SK-N-DZ (cell line): Measurements from ENCODE around the gene GUCY2F. TPM values are rescaled to one million over a fixed set of nuclear protein-coding genes. Genes with fewer than 3 reads are reported as not detected.

Source experiments
- DNase-seq: peaks from one replicate; pipeline ENCODE4 v3.0.0-alpha.2; 2015; ENCODE audit warnings: low spot score
- polyA plus RNA-seq, 2 experiments: library from polyadenylated mRNA; depleted of rRNA; stranded (reverse); fragments of >200 nt; gene quantifications; 2 replicates each; pipeline ENCODE4 v1.2.3, GENCODE V29; 2014

GUCY2F gene
- not detected in 2 replicates for polyA plus RNA-seq (2014; cell fraction: cytosol; rRNA removed)
- not detected in 2 replicates for polyA plus RNA-seq (2014; cell fraction: nucleus; rRNA removed)

GRCh38 chrX:109481986-109482385 is at the start of gene GUCY2F:
GUCY2F (minus strand) TSS chrX:109482086; CDS start chrX:109475936, 6,150 bp downstream.
- DNase-seq, result no peak

DNA sequence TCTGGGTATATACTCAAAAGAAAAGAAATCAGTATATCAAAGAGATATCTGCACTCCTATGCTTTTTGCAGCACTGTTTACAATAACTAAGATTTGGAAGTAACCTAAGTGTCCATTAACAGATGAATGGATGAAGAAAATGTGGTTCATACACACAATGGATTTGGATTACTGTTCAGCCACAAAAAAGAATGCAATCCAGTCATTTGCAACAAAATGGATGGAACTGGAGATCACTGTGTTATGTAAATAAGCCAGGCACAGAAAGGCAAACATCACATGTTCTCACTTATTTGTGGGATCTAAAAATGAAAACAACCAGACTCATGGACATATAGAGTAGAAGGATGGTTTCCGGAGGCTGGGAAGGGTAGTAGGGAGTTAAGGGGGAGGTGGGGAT is 37.1 kb upstream of the GUCY2F start:
- no peak for DNase-seq

- no peak for DNase-seq
Observed at GRCh38 chrX:109511113-109511512, 29.2 kb upstream of the GUCY2F start.

GRCh38 chrX:109508915-109509314 is 27.0 kb upstream of the GUCY2F start:
- DNase-seq, result no peak

GRCh38 chrX:109501176-109501575 is 19.3 kb upstream of the GUCY2F start:
- no peak for DNase-seq

DNA sequence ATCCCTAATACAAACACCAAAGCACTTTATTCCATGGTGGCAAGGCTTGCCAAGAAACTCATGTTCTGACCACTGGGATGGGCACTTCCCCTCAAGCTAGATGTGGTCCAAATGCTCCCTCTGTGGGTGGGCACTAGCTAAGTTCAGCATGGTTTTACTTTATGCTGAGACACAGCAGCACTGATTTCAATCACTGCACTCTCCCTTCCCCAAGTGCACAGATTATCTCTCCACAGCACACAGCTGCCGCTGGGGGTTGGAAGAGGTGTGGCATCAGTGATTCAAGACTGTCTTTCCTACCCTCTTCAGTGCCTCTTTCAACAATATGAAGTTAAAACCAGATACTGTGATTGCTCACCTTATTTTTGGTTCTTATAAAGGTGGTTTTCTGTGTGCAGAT is 16.5 kb upstream of the GUCY2F start:
- DNase-seq, result no peak

- DNase-seq, result no peak
Observed at GRCh38 chrX:109489174-109489573, 7.3 kb upstream of the GUCY2F start.

GRCh38 chrX:109487640-109488039 is 5.8 kb upstream of the GUCY2F start:
- DNase-seq, result no peak

DNA sequence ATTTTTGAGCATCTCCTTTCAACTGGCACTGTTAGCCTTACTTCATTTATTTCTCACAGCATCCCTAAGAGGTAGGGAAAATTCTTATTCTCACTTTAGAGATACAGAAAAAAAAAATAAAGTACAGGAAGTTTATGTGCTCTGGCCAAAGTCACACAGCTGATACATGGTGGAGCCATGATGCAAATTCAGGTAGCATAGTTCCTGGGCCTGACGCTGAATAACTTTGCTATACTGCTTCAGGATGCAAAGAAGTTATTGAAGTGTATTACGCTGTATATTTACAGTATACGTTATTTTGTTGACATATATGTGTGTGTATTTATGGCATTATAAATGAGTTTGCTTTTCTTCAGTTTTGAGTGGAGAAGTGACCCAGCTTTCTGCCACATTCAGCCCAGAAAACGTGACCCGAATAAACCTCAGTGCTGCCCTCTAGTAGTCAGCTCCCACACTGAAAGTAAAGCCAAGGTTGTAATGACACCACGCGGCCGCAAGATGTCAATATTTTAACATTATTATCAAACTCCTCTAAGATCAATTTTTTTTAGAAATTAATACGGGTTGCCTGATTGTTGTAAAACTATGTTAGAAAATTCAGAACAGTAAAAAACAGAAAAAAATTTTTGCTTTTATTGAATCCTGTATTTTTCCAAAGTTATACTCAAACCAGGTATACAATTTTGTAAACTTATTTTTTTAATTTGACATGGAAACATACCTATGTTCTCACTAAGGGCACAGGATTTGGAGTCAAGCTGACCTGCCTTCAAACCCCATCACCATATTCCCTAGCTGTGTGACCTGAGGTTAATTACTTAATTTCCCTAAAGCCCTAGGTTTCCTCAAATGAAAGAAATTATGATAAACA is 3.8 kb upstream of the GUCY2F start:
- DNase-seq, result peak; percentile 62

GRCh38 chrX:109484886-109485285 is 3.0 kb upstream of the GUCY2F start:
- no peak for DNase-seq

DNA sequence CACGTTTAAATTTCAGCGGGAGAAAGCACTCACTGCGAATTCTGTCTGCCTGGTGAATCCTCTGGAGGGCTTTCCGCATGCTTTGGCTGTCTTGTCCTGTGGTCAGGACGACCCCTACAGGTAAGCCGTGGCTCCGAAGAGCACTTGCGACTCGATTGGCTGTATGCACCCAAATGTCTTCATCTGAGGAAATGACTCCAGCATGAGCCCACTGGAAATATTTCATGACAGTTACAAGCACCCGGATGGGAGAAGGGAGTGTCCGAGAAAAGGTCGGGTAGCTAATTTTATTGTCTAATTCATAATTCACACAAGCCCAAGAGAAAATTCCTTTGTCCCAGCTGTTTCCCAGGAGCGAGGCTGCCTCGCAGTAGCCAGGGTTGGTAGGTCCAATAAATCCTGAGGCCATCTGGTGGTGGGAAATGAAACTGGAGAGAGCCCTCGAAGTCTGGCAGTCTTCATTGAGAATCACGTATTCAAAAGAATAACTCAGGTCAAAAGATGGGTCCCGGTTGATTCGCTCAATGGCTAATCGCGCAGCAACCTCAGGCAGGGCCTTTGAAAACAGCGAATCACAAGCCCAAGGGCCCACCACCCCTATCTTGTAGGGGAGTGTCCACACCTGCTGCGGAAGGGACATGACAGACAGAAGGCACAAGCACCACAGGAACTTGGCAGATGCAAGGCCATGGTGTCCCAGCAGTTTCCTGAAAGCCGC is 6.6 kb downstream of the GUCY2F start:
- peak; percentile 20 for DNase-seq

GRCh38 chrX:109472939-109473735 is 8.7 kb downstream of the GUCY2F start:
- DNase-seq, result peak; percentile 2

- DNase-seq, result no peak
Observed at GRCh38 chrX:109464231-109464630, 17.7 kb downstream of the GUCY2F start.

DNA sequence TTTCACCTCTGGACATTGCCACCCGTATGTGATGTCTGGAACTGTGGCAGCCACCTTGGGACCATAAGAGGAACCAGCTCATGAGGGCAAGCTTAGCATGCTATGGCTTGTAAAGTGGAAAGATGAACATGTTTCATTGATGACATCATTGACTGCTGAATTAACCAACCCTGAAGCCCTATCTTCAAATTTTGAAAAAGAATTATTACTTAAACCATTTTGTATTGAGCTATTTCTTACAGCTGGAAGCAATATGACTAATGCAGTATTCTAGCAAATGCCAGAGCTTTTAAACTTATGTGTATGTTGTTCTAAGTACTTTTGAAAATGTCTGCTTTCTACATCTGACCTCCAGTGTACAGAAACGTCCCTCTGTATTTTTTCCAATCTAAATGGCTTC is 18.1 kb downstream of the GUCY2F start:
- no peak for DNase-seq

DNA sequence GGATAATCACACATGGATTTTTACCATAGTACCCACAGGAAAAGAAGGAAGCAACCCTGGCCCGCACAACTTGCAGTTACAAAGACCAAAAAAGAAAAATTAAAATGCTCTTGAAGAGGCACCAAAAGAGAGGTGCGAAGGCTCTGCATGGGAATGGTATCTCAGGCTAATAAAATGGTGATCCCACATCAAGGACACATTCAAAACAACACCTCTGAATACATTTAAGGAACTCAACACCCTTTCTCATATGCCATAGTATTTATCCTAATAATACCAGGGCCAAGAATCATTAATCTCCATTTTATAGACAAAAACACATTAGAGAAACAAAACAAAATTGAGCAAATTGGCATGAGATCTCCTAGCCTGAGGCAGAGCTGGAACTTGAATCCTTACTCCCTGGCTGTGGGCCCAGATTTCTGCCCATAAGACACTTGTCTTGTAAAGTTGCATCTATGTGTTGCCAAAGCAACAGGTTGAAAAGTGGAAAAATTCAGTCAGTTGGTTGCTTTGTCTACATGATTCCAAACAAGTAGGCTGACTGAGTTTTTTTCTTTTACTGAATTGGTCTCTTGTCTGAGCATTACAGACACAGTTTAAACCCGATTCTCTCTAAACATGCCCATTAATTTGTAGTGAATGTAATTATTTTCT is 33.5 kb downstream of the GUCY2F start:
- no peak for DNase-seq

GRCh38 chrX:109441266-109441665 is 40.6 kb downstream of the GUCY2F start:
- DNase-seq, result no peak

GRCh38 chrX:109440475-109440874 is 41.4 kb downstream of the GUCY2F start:
- no peak for DNase-seq

- no peak for DNase-seq
Observed at GRCh38 chrX:109409181-109409580, 72.7 kb downstream of the GUCY2F start.

DNA sequence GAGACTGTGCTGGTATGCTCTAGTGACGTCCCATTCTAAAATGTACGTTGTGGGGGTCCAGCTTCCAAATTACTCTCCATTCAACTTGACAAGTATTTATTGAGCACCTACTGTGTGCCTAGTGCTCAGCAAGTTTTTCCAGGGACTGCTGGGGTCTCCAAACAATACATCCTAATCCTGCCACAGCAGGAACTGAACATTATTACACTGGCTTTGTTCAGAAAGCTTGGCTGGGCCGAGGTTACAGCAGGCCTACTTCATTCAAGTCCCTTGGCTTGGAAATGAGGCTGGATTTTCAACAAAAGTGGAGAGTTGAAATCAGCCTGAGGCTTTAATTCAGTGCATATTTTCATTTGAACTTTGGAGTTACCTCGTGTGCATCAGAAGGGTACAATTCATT is 78.0 kb downstream of the GUCY2F start:
- DNase-seq, result no peak

DNA sequence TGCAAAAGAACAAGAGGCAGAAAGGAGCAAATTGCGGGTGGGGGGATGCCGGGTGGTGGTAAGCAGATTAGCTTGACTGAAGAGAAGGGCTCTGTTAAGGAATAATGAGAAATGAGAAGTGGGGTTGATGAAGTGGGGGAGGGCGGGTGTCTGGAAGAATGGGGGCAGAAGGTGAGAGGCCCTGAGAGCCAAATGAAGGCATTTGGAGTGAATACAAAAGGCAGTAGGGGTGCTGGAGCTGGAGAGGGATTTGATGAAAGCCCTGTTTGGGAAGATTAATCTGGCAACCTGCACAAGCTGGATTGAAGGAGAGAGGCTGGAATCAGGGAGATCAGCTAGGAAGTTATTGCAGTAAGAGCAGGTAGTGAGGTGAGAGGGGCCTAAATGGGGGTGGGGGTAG is 82.1 kb downstream of the GUCY2F start:
- no peak for DNase-seq

- DNase-seq, result no peak
Observed at GRCh38 chrX:109398833-109399232, 83.1 kb downstream of the GUCY2F start.
